HG03103 (cell line): Measurements from ENCODE around the gene CCDC78.
"Not testable (repeated sequence)": the region's sequence is repeated elsewhere in the genome, so short reads cannot be mapped to it uniquely, and the experiment has no call there.

Source experiments
- ATAC-seq: cut with Tn5 transposase; IDR thresholded peaks from one replicate; pipeline ENCODE4 v1.9.1; 2021; ENCODE audit warnings: low read depth; ENCODE audit not compliant: unreplicated experiment

Gene CCDC78

GRCh38 chr16:761625-762513 lies 35.6 kb upstream of the CCDC78 start:
- ATAC-seq = no peak

DNA sequence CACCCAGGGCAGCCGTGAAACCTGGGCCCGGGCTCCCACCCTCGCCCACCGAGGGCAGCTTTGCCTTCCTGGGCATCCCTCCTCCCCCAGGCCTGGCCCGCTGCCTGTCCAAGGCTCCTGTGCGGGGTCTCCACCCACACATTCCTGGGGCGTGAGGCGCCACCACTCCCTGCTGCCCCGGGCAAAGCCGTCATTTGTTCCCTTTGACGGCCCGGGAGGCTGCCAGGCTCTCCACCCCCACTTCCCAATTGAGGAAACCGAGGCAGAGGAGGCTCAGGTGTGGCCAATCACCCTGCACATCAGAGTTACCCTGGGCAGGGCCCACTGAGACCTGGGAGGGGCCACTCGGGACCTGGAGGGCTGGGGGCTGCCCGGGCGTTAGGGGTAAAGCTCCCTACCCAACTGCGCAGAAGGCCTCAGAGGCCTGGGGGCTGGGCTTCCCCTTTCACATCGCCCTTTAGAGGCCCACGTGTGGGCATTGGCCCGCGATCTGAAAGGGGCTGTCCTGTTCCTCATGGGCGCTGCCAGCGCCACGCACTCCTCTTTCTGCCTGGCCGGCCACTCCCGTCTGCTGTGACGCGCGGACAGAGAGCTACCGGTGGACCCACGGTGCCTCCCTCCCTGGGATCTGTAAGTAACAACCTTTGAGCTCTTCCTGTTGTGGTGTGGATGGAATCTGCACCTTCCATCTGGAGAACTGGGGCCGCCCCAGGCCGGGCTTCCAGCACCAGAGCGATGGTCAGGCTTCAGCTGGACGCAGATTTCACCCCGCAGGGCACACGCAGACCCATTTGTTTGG lies 34.5 kb upstream of the CCDC78 start, which contains the start of gene MSLN:
Gene MSLN, plus strand, starts transcription at position 190 of the 799 bp plus-strand sequence. CDS start 1,947 bp downstream, outside the sequence.
- ATAC-seq = no peak

- no peak for ATAC-seq
Measured at GRCh38 chr16:760065-760464, 33.8 kb upstream of the CCDC78 start.

- ATAC-seq = no peak
Measured at GRCh38 chr16:759110-759910, 33.1 kb upstream of the CCDC78 start.

DNA sequence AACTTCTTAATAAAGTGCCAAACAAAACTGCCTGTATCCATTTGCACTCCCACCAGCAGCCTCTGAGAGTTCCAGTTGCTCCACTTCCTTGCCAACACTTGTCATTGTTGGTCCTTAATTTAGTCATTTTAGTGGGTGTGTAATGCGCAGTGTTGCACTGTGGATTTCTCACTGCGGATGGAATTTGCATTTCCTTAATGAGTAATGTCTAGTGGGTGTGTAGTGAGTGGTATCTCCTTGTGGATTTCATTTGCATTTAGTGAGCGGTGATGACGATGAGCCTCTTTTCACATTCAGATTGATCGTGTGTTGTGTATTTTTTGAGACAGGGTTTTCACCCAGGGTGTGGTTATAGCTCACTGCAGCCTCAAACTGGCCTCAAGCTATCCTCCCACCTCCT lies 30.2 kb upstream of the CCDC78 start:
- ATAC-seq = no peak

GRCh38 chr16:754656-755055 lies 28.4 kb upstream of the CCDC78 start:
- no peak for ATAC-seq

- ATAC-seq = not testable (repeated sequence)
Measured at GRCh38 chr16:754121-754607, 27.9 kb upstream of the CCDC78 start.

DNA sequence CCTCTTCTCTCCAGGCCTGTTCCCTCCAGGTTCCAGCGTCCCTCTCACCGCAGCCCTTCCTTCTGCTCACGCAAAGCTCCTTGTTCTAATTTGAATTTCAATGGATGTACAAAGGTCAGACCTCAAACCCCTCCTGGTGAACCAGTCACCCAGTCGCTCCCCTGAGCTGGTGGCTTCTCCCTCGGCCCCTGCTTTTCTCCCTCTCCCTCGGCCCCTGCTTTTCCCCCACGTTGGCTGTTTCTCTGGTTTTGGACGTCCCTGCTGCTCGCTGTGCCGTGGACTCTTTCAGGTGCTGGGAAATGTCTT lies 25.7 kb upstream of the CCDC78 start:
- no peak for ATAC-seq

GRCh38 chr16:751152-752006 lies 25.1 kb upstream of the CCDC78 start:
- no peak for ATAC-seq

- no peak for ATAC-seq
Measured at GRCh38 chr16:750485-750884, 24.2 kb upstream of the CCDC78 start.

DNA sequence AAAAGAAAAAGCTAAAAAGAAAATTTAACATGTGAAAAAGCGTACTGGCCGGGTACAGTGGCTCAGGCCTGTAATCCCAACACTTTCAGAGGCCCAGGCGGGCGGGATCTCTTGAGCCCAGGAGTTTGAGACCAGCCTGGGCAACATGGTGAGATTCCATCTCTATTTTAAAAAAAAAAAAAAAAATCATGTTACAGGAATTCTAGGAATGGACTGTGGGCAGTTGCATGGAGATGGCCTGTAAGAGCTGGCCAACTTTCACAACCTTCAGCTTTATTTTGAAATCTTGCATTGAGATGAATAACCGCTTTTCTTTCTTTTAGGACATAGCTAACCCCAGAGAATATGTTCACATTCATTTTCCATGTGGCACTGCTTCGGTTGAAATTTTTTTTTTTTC lies 22.8 kb upstream of the CCDC78 start:
- no peak for ATAC-seq

DNA sequence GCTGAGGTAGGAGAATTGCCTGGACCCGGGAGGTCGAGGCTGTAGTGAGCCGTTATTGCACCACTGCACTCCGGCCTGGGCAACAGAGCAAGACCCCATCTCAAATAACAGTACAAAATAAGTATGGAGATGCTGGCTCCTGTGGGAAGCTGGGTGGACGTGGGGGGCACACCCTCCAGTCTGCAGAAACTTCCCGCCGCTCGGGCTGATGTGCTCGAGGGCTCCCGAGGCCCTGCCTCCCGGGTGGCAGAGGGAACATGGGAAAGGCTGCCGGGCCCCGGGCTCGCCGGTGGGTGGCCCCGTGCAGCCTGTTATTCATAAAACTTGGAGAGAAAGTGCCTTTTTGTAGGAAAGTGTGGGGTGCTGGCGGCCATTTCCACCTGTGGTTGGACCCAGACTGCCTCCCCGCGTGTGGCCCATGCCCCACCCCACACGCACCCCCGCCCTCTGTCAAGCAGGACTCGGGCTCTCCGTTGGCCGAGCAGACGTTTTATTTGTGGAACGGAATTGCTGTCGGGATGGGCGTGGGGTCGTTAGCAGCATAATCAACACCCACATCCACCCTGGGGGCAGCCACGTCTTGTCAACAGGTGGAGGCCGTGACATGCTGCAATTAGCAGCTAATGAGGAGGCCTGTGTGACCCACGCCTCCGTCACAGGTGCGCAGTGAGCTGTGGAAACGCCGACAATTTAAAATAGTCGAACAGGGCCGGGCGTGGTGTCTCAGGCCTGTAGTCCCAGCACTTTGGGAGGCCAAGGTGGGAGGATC lies 21.9 kb upstream of the CCDC78 start:
- no peak for ATAC-seq

GRCh38 chr16:746637-747036 lies 20.4 kb upstream of the CCDC78 start:
- ATAC-seq = no peak

GRCh38 chr16:745739-746138 lies 19.5 kb upstream of the CCDC78 start:
- no peak for ATAC-seq

- no peak for ATAC-seq
Measured at GRCh38 chr16:743794-744500, 17.7 kb upstream of the CCDC78 start.

DNA sequence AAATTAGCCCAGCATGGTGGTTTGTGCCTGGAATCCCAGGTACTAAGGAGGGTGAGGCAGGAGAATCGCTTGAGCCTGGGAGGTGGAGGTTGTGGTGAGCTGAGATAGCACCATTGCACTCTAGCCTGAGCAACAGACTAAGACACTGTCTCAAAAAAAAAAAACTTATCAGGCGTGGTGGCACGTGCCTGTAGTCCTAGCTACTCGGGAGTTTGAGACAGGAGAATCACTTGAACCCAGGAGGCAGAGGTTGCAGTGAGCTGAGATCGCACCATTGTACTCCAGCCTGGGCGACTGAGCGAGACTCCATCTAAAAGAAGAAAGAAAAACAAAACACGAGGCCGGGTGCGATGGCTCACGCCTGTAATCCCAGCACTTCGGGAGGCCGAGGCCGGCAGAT lies 16.7 kb upstream of the CCDC78 start:
- not testable (repeated sequence) for ATAC-seq

DNA sequence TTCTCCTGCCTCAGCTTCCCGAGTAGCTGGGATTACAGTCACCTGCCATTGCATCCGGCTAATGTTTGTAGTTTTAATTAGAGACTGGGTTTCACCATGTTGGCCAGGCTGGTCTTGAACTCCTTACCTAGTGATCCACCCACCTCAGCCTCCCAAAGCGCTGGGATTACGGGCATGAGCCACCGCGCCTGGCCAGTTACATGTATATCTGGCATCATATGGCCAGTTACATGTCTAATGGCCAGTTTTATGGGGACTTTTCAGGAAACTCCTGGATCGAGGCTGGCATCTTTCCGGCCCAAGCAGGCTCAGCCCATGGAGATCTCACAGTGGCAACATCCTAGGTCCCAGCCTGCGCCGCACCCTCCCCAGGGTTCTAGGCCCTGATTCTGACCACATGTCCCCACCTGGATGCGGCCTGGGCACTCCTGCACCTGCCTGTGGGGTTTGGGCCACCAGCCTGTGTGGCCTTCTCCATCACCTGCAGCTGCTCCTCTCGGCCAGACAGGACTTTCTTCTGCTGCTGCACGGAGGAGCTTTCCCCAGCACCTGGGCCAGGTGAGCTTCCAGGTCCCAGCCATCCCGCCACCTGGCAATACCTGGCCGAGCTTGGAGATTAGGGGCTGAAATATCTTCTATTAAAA lies 15.9 kb upstream of the CCDC78 start:
- ATAC-seq = no peak
